HL-60 (cell line): ENCODE results near the gene NFKBIB.

Experiments used
- DNase-seq, 2 experiments: peaks; one replicate each; pipeline ENCODE4 v3.0.0-alpha.2; 2010 to 2020; ENCODE audit warnings: low read depth in 1 of 2, low spot score in 1 of 2
- H3K27ac ChIP-seq: fragments of 250-450 bp; sonication (Bioruptor Pico); replicated peaks from 2 replicates; pipeline ENCODE4 v1.5.1; 2020; ENCODE audit warnings: mild to moderate bottlenecking, moderate library complexity
- H3K27me3 ChIP-seq: fragments of 250-450 bp; sonication (Bioruptor Pico); 2 replicates; pipeline ENCODE4 v1.5.1; 2021; ENCODE audit warnings: mild to moderate bottlenecking, moderate library complexity; ENCODE audit not compliant: insufficient read depth, poor library complexity, severe bottlenecking
- H3K4me3 ChIP-seq: replicated peaks from 2 replicates; pipeline ENCODE4 v1.5.1; 2011; ENCODE audit warnings: mild to moderate bottlenecking, control low read depth, low read length; ENCODE audit not compliant: insufficient read depth
- GABPA ChIP-seq: IDR thresholded peaks from 2 replicates; pipeline ENCODE4 v1.6.1; 2012; ENCODE audit warnings: low read depth
- POLR2AphosphoS5 ChIP-seq: IDR thresholded peaks from 2 replicates; pipeline ENCODE4 v1.6.1; 2012; ENCODE audit warnings: low read depth
- SPI1 ChIP-seq: IDR thresholded peaks from 2 replicates; pipeline ENCODE4 v1.6.1; 2012; ENCODE audit warnings: low read depth, mild to moderate bottlenecking, borderline replicate concordance
- TF ChIP-seq, protein P1 (sequence below): IDR thresholded peaks from one replicate; pipeline ENCODE4 v1.5.1; 2011; ENCODE audit warnings: low read length, control low read depth, inconsistent platforms; ENCODE audit not compliant: insufficient read depth
- TF ChIP-seq, protein P2 (sequence below): IDR thresholded peaks from 2 replicates; pipeline ENCODE4 v1.6.1; 2012; ENCODE audit warnings: low read depth; ENCODE audit not compliant: insufficient replicate concordance

NFKBIB gene

DNA sequence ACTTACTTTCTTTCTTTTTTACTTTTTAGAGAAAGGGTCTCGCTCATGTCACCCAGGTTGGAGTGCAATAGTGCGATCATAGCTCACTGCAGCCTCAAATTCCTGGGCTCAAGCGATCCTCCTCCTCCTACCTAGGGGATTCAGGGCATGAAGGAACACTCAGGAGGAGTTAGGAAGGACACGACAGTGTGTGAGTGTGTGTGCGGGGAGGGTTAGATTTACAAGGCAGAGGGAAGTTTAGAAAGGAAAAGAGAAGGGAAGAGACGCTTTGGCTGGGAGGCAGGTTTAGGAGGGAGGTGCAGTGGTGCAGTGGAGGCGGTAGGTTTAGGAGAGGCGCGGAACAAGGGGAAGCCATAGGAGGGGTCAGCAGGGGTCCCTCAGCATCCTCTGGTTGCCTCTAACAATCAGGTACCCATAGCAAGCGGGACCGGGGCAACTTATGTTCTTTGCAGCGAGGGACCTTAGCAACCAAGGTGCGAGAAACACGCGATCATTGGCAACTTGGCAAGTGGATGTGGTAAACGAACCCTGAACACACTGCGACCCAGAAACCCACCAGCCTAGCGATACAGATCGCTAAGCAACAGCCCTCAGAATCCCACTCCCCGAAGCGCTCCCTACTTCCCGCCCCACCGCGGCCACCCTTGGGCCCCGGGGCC, 852 bp upstream of the NFKBIB start:
- peak in 1 of 2 experiments; percentile 2 for DNase-seq
- TF ChIP-seq SPI1 = no peak
- TF ChIP-seq, protein P1, sequence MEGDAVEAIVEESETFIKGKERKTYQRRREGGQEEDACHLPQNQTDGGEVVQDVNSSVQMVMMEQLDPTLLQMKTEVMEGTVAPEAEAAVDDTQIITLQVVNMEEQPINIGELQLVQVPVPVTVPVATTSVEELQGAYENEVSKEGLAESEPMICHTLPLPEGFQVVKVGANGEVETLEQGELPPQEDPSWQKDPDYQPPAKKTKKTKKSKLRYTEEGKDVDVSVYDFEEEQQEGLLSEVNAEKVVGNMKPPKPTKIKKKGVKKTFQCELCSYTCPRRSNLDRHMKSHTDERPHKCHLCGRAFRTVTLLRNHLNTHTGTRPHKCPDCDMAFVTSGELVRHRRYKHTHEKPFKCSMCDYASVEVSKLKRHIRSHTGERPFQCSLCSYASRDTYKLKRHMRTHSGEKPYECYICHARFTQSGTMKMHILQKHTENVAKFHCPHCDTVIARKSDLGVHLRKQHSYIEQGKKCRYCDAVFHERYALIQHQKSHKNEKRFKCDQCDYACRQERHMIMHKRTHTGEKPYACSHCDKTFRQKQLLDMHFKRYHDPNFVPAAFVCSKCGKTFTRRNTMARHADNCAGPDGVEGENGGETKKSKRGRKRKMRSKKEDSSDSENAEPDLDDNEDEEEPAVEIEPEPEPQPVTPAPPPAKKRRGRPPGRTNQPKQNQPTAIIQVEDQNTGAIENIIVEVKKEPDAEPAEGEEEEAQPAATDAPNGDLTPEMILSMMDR = no peak
- TF ChIP-seq, protein P2, sequence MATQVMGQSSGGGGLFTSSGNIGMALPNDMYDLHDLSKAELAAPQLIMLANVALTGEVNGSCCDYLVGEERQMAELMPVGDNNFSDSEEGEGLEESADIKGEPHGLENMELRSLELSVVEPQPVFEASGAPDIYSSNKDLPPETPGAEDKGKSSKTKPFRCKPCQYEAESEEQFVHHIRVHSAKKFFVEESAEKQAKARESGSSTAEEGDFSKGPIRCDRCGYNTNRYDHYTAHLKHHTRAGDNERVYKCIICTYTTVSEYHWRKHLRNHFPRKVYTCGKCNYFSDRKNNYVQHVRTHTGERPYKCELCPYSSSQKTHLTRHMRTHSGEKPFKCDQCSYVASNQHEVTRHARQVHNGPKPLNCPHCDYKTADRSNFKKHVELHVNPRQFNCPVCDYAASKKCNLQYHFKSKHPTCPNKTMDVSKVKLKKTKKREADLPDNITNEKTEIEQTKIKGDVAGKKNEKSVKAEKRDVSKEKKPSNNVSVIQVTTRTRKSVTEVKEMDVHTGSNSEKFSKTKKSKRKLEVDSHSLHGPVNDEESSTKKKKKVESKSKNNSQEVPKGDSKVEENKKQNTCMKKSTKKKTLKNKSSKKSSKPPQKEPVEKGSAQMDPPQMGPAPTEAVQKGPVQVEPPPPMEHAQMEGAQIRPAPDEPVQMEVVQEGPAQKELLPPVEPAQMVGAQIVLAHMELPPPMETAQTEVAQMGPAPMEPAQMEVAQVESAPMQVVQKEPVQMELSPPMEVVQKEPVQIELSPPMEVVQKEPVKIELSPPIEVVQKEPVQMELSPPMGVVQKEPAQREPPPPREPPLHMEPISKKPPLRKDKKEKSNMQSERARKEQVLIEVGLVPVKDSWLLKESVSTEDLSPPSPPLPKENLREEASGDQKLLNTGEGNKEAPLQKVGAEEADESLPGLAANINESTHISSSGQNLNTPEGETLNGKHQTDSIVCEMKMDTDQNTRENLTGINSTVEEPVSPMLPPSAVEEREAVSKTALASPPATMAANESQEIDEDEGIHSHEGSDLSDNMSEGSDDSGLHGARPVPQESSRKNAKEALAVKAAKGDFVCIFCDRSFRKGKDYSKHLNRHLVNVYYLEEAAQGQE = no peak
- TF ChIP-seq GABPA = no peak
- H3K27me3 ChIP-seq = no peaks in the 10 kb centered on the region
- H3K4me3 ChIP-seq = peak overlapping the region; percentile 98
- peak overlapping the region; percentile 61 for H3K27ac ChIP-seq

DNA sequence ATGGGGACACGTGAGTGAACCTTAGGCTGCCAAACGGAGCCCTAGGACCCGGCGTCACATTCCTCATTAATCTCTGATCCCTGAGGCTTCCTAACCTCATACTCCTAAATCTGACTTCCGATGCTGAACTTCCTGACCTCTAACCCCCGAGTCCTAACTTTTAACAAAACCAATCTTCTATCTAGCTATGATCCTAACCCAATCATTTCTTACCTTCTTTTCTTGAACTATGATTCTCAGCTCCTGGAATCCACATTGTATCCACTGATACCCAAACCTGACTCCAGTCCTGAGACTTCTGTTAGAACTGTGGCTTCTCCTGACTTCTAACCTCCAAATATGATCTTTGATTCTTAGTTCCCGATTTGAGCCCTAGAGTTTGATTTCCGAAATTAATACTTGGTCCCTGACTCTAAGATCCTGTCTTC, 447 bp downstream of the NFKBIB start:
- no peaks in the 10 kb centered on the region for H3K27me3 ChIP-seq
- DNase-seq = no peak
- H3K4me3 ChIP-seq = peak overlapping the region; percentile 98
- no peak for TF ChIP-seq POLR2AphosphoS5
- TF ChIP-seq, protein P1 = no peak
- H3K27ac ChIP-seq = peak overlapping the region; percentile 84

DNA sequence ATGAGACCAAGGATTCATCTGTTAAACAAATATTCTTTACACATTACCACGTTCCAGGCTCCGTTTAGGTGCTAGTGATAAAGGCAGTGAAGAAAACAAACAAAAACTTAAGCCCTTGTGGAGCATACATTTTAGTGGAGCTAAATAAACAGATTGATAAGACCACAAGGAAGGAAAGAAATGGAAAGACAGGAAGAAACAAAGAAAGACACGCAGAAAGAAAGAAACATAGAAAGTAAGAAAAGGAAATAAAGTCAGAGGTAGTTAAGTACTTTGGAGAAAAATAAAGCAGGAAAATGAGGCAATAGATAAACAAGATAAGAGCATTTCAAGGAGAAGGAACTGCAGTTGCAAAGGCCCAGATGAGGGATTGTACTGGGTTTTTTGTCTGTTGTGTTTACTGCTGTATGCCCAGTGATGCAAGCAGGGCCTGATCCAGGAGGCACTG, 998 bp downstream of the NFKBIB start:
- Histone ChIP-seq H3K27ac (peak overlapping the region; percentile 84), H3K4me3 (peak overlapping the region; percentile 98), H3K27me3 (no peaks in the 10 kb centered on the region)
- TF ChIP-seq SPI1 (no peak), POLR2AphosphoS5 (no peak), GABPA (no peak)
- TF ChIP-seq, protein P2 = no peak
- TF ChIP-seq, protein P1 = no peak
- no peak for DNase-seq

DNA sequence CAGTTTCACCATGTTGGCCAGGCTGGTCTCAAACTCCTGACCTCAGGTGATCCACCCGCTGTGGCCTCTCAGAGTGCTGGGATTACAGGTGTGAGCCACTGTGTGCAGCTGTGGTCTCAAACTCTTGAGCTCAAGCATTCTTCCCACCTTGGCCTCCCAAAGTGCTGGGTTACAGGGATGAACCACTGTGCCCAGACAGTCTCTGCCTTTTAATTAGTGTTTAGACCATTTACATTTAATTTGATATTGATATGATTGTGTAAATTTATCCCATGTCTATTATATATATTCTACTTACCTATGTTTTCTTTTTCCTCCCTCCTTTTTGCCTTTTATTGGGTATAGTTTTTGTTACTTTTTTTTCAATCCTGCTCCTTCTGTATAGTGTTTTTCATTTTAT, 1.9 kb downstream of the NFKBIB start:
- Histone ChIP-seq H3K27ac (no peak overlapping the region), H3K27me3 (no peaks in the 10 kb centered on the region), H3K4me3 (no peak overlapping the region)
- TF ChIP-seq, protein P2 = no peak
- no peak for TF ChIP-seq GABPA
- TF ChIP-seq, protein P1 = no peak
- TF ChIP-seq POLR2AphosphoS5 = no peak
- TF ChIP-seq SPI1 = no peak
- no peak for DNase-seq
